NCI-H69 (cell line): ENCODE measurements around the gene NT5C3A.
"Not testable (repeated sequence)": the region's sequence is repeated elsewhere in the genome, so short reads cannot be mapped to it uniquely, and the experiment has no call there.

Experiments
- DNase-seq: peaks from one replicate; lab custom pipeline; 2025; lab: John Stamatoyannopoulos, UW

Gene NT5C3A

DNA sequence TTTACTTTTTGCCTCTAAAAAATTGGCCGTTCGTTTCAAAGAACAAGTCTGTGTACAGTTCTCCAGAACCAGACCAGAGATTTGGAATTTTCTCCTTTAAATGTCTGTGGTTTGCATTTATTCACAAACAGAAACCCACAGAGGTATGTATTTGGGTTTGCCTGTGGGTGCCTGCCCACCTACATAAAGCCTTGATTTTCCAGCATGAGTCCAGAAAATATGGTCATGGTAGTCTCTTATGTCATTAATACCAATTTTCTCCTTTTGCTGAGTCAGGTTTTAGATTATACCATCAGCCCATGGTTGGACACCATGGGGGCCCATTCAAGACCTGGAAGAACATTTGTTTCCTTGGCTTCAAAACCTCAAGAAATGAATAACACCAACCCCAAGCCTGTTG, 82.7 kb downstream of the NT5C3A start:
- DNase-seq, result not testable (repeated sequence)

GRCh38 chr7:32979246-32979645, 83.3 kb downstream of the NT5C3A start:
- DNase-seq, result not testable (repeated sequence)

GRCh38 chr7:32977159-32977558, 85.4 kb downstream of the NT5C3A start:
- DNase-seq, result peak; percentile 6

DNA sequence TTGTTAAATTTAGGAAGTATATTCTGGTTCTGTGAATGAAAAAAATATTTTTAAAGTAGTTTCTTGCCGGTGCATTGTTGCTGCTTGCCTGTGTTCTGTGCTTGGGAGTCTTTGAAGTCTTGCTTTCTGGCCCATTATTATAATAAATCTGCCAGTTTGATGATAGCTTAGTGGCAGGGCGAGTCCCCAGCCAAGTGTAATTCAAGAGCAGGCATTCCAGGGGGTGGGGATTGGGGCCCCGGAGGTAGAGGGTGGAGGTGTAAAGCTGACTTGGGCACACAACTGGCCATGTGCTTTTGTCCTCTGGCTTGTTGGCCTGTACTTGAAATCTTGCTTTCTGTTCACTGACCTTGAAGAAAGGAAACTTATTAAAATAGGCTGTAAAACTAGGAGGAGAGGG, 90.6 kb downstream of the NT5C3A start:
- peak; percentile 69 for DNase-seq

DNA sequence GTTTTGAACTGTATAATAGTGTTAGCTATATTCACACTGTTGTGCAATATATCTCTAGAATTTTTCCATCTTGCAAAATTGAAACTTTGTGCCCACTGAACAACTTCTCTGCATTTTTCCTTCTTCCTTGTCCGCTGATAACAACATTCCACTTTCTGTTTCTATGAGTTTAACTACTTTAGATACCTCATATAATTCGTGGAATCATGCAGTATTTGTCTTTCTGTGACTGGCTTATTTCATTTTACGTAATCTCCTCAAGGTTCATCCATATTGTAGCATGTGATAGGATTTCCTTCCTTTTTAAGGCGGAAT, 95.4 kb downstream of the NT5C3A start:
- not testable (repeated sequence) for DNase-seq

DNA sequence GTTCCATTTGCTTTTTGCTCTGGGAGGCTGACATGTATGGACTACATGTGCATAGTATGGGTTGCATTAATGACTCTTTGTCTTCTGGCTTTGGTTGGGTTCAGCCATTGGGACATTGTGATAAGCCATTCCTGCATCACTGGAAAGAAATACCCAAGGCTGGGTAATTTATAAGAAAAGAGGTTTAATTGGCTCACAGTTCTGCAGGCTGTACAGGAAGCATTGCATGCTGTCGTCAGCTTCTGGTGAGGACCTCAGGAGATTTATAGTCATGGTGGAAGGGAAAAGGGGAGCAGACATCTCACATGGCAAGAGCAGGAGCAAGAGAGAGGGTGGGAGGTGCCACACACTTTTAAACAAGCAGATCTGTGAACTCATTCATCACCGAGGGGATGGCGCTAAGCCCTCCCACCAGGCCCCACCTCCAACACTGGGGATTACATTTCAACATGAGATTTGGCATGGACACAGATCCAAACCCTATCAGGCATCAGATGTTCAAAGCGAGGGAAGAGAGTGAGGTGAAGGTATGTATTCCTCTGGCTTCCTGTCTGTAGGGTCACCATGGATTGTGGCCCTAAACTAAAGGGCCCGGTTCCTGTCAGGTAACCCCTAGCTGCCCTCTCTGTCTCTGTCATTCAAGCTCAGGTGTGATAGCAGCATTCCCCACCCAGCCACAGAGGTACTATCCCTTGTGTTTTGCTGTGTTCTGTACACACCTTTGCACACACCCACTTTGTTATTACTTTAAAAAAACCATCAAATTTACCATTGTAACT, 95.9 kb downstream of the NT5C3A start:
- DNase-seq, result not testable (repeated sequence)

- DNase-seq, result peak; percentile 83
Measured at GRCh38 chr7:32964461-32965159, 98.0 kb downstream of the NT5C3A start.
